Effector memory CD4-positive, alpha-beta T cell (primary cell): Measurements from ENCODE around the gene ABHD16A.

ENCODE experiments used
- DNase-seq, 3 donors: peaks; one replicate each; pipeline ENCODE4 v3.0.0-alpha.2; 2020
- H3K27ac ChIP-seq: 2 replicates; pipeline ENCODE4 v1.7.0; 2013; ENCODE audit warnings: mild to moderate bottlenecking, low read length, moderate library complexity; ENCODE audit not compliant: insufficient read depth, poor library complexity, severe bottlenecking
- H3K27me3 ChIP-seq: replicated peaks from 2 replicates; pipeline ENCODE4 v1.7.0; 2013; ENCODE audit warnings: mild to moderate bottlenecking, low read length; ENCODE audit not compliant: insufficient read depth, control insufficient read depth, poor library complexity, severe bottlenecking
- H3K36me3 ChIP-seq: 2 replicates; pipeline ENCODE4 v1.7.0; 2013; ENCODE audit warnings: mild to moderate bottlenecking, low read length, moderate library complexity; ENCODE audit not compliant: control insufficient read depth, insufficient read depth
- H3K4me1 ChIP-seq: 2 replicates; pipeline ENCODE4 v1.7.0; 2013; ENCODE audit warnings: low read length, mild to moderate bottlenecking; ENCODE audit not compliant: control insufficient read depth, insufficient read depth, poor library complexity, severe bottlenecking
- H3K4me3 ChIP-seq: 2 replicates; pipeline ENCODE4 v1.7.0; 2013; ENCODE audit warnings: low read length, low read depth, mild to moderate bottlenecking; ENCODE audit not compliant: insufficient read depth, poor library complexity, severe bottlenecking
- H3K9me3 ChIP-seq: 2 replicates; pipeline ENCODE4 v1.7.0; 2013; ENCODE audit warnings: mild to moderate bottlenecking, low read length, moderate library complexity; ENCODE audit not compliant: control insufficient read depth

Gene ABHD16A

DNA sequence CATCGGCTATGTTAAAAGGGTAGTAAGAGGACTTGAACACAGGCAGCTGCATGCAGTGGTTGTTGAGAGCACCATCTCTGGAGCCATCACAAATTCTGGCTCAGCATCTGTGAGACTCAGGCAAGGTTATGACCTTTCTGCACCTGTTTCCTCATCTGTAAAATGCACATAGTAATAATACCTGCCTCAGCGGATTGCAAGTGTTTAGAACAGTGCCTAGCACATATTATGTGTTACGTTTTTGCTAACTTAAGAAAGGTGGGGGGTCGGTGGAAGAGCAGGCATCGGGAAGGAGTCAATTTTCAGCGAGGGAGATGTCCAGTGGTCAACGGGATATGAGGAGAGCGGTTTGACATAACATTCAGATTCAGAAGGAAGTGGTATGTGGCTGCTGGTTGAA, 25.2 kb downstream of the ABHD16A start:
- no peak overlapping the region for H3K27ac ChIP-seq
- H3K4me1 ChIP-seq = peaks cover 10% of the 10 kb centered on the region
- no peaks in the 10 kb centered on the region for H3K27me3 ChIP-seq
- no peak for DNase-seq
- no peaks in the 10 kb centered on the region for H3K9me3 ChIP-seq
- H3K36me3 ChIP-seq = no peaks in the 10 kb centered on the region
- no peak overlapping the region for H3K4me3 ChIP-seq

- no peak for DNase-seq
- no peak overlapping the region for H3K4me3 ChIP-seq
- H3K9me3 ChIP-seq = no peaks in the 10 kb centered on the region
- no peaks in the 10 kb centered on the region for H3K27me3 ChIP-seq
- peaks cover 3% of the 10 kb centered on the region for H3K36me3 ChIP-seq
- H3K27ac ChIP-seq = no peak overlapping the region
- H3K4me1 ChIP-seq = peaks cover 10% of the 10 kb centered on the region
Measured at GRCh38 chr6:31676904-31677303, 26.2 kb downstream of the ABHD16A start.

DNA sequence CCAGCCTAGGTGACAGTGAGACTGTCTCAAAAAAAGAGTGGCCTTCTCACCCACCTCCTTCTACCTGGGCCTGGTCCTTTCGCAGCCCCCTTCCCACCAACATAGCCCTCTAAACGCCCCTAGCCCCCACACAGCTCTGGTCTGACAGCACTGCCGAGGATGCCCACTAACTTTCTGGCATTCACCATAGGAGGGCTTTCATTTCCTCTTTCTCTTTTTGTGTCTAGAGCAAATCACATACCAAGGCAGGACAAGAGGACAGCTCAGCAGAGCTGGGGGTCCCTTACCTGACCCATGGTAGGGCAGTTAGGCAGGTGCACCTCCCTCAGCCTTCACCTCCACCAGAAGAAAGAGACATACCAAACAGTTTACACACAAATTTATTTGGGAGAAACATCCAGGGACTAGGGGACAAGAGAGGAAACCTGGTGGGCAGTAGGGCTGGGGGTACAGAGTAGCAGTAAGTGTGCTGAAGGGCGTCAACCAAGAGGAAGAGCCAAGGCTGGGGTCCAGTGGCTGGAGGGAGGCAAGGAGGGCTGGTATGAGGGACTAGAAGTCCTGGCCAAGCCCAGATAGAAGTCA, 26.7 kb downstream of the ABHD16A start:
- Histone ChIP-seq H3K27ac (no peak overlapping the region), H3K27me3 (no peaks in the 10 kb centered on the region), H3K36me3 (peaks cover 8% of the 10 kb centered on the region), H3K4me3 (no peak overlapping the region), H3K9me3 (no peaks in the 10 kb centered on the region), H3K4me1 (peaks cover 7% of the 10 kb centered on the region)
- no peak for DNase-seq

GRCh38 chr6:31669676-31670075, 33.4 kb downstream of the ABHD16A start, which contains the start of gene LY6G5B:
Gene LY6G5B, plus strand, starts transcription at chr6:31669976. Its CDS starts 975 bp downstream, at chr6:31670951.
- no peaks in the 10 kb centered on the region for H3K9me3 ChIP-seq
- no peak within 1 kb of the TSS for H3K27ac ChIP-seq
- H3K4me1 ChIP-seq = peaks cover 13% of the 10 kb centered on the region
- peaks cover 53% of the 10 kb centered on the region for H3K36me3 ChIP-seq
- H3K27me3 ChIP-seq = no peaks in the 10 kb centered on the region
- H3K4me3 ChIP-seq = no peak within 1 kb of the TSS
- no peak for DNase-seq

- no peak for DNase-seq
- peak overlapping the region; percentile 97 for H3K27ac ChIP-seq
- peaks cover 51% of the 10 kb centered on the region for H3K36me3 ChIP-seq
- peaks cover 32% of the 10 kb centered on the region for H3K4me1 ChIP-seq
- peak overlapping the region; percentile 92 for H3K4me3 ChIP-seq
- H3K9me3 ChIP-seq = no peaks in the 10 kb centered on the region
- H3K27me3 ChIP-seq = no peaks in the 10 kb centered on the region
Measured at GRCh38 chr6:31666337-31666965, 36.7 kb downstream of the ABHD16A start.

- DNase-seq = peak; percentile 96 to 98 (median 98)
- peak within 1 kb of the TSS; percentile 92 for H3K4me3 ChIP-seq
- H3K9me3 ChIP-seq = no peaks in the 10 kb centered on the region
- H3K27me3 ChIP-seq = no peaks in the 10 kb centered on the region
- peaks cover 44% of the 10 kb centered on the region for H3K36me3 ChIP-seq
- peak within 1 kb of the TSS; percentile 97 for H3K27ac ChIP-seq
- peaks cover 38% of the 10 kb centered on the region for H3K4me1 ChIP-seq
Measured at GRCh38 chr6:31665501-31666336, 37.4 kb downstream of the ABHD16A start, which contains the start of gene CSNK2B. Gene CSNK2B, plus strand, starts transcription at chr6:31666080. Its CDS starts 752 bp downstream, at chr6:31666832.

DNA sequence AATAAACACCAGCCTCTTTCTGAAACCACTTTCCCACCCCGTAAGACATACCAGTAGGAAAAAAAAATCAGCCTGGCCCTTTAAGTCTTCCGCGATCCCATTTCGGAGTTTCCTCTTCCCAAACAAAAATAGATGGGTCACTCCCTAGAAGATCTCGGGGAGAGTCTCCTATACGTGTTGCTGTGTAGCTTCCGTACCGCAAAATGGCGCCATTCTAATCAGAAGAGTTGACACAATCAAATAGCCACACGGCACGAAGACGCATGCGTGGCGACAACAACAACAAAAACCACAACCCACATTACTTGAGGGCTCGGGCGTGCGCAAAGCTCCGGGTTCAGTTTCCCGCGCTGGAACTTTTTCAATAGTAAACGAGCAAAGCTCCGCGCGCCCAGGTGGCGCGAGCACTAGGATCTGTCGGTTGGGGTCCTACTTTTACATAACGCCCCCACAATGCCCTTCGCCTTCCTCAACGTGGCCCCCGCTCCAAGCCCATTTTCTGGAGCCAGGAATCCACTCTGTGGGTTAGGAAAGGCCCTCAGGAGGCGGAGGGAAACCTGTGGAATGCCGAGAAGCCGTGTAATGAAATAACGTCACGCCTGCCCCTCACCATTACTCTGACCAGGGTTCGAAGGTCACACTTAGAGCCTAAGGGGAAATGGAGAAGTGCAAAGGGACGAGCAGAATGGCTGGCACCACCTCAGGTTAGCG, 38.2 kb downstream of the ABHD16A start, which contains the start of gene GPANK1:
TSS of gene GPANK1 (minus strand) at position 208 of the 711 bp plus-strand sequence. CDS start 519 bp downstream, outside the sequence.
- H3K4me1 ChIP-seq = peaks cover 43% of the 10 kb centered on the region
- peak; percentile 84 to 87 (median 85) for DNase-seq
- peaks cover 36% of the 10 kb centered on the region for H3K36me3 ChIP-seq
- peak within 1 kb of the TSS; percentile 92 for H3K4me3 ChIP-seq
- H3K9me3 ChIP-seq = no peaks in the 10 kb centered on the region
- peak within 1 kb of the TSS; percentile 97 for H3K27ac ChIP-seq
- H3K27me3 ChIP-seq = no peaks in the 10 kb centered on the region

DNA sequence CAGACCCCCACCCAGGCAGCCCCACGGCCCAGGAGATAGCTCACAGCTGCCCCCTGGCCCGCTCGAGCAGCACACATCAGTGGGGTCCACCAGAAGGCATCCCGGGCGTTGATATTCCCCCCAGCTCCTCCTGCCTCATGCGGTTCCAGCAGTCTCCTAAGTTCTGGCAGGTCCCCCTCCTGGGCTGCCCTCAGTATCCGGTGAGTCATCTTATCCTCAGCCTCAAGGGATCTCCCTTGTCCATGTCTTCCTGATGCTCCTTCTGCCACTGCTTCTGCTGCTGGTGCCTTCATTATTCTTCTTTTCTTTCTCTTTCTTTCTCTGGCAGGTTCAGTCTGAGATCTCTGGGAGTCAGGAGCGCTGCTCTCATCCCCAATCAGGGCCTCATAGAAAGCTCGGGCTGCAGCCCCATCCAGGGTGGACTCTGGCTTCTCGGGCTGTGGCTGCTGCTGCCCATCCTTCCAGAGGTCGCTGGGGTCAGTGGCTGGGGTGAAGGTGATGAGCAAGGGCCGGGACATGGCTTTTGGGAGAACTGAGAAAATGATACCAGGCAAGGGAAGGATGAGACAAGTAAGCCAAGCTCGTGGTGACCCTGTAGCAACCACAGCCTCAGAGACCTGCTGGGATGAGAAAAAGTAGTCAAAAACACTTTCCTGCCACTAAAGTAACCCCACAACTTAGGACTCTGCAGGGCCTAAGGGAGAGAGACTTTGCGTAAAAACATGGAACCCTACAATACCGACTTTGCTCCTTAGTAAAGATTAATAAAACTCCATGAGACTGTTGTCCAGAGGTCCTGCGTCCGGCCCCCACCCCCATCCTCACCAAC, 38.9 kb downstream of the ABHD16A start:
- Histone ChIP-seq H3K9me3 (no peaks in the 10 kb centered on the region), H3K4me3 (peak overlapping the region; percentile 92), H3K4me1 (peaks cover 50% of the 10 kb centered on the region), H3K36me3 (peaks cover 29% of the 10 kb centered on the region), H3K27me3 (no peaks in the 10 kb centered on the region), H3K27ac (peak overlapping the region; percentile 97)
- no peak for DNase-seq
